HS-5 (cell line): ENCODE data around the gene LHX3.

Experiments
- DNase-seq: peaks from one replicate; pipeline ENCODE4 v3.0.0-alpha.2; 2012; ENCODE audit warnings: low read depth

Gene LHX3

DNA sequence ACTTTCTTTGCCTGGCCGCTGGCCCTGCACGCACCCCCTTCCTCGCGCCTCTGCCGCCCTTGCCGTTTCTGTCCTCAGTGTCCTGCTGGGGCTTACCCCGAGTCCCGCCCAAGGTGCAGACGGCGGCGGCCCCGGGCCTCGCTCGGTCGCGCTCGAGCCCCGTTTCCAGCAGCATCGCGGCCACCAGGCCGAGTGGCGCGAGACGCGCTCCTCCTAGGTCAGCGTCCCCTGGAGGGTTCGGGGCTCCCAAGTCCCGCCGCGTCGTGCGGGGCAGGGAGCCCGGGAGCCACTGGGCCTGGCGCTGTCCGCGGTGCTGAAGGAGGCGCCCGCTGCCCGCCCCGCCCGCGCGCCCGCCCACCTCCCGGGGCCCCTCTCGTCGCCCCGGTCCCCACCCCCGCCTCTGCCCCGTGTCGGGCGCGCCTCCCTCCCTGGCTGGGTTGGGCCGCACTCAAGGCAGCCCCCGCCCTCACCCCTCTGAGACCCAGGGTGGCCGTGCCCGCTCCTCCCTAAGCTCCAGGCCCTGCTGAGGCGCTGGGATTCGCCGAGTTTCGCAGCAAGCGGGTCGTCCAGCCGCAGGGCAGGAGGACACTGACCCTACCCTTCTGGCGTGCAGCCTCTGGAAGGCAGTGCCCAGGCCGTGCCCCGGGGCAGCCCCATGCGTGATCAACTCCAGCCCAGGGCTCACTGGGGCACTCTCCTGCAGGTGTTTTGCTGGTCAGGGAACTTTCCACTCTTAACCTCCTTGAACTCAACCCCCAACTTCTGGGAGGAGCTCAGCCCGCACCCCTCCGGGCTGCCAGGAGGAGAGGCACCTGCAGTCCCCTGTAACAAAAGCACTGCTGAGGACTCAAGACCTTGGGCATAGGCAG lies at the start of gene LHX3:
TSS of gene LHX3 (minus strand) at position 291 of the 869 bp plus-strand sequence. CDS start at position 175, 116 bp downstream.
- DNase-seq = no peak

DNA sequence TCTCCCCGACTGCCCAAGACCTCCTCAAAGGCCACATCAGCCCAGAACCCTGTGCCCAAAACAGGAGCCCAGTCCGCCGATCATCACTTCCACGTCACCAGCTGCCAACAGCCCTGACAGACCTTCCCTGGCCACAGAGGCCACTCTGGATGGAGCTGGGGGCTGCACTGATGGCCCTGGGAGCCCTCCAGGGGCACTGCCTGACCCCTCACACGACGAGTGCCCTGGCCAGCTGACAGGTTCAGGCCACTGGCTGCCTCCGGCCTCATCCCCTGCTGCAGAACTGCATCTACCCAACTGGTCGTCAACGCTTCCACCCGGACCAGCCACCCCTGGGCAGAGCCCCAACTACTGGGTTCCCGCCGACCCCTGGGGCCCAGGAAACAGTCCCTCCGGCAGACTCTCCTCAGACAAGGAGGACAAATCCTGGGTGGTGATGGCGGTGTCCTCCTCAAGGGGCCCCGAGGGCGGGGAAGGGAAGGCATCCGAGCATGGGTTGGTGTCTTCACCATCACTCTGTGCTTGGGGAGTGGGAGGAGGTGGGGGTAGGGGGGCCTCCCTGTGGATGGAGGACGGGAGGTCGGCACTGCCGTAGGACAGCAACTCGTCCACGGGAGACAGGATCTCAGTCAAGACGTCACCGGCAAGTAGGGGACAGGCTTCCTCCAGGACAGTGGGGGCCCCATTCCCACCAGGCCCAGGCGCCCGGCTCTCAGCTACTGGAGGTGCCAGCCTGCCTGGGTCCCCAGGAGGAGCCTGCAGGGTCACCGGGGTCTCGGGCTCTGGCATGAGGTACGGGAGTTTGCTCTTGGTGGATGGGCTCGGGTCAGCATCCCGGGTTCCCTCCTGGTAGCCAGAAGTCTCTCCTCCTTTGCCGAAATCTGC lies 48.6 kb upstream of the LHX3 start:
- DNase-seq = no peak

DNA sequence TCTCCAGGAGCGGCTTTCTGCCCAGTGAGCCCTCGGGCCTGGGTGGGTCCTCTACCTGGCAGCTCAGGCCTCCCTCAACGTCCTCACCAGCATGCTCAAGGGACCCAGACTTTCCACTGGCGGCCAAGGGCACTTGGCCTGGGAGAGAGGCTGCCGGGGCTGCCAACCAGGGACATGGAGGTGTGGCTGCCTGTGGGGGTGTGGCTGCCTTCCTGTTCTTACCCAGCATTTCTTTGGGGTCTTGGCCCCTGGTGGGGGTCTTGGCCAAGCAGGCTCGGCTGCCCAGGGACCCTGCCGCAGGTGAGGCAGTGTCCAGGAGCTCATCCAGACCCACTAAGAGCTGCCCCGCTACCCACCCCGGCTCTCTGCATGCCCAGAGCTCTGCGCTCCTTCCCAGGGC lies 47.9 kb upstream of the LHX3 start:
- DNase-seq = no peak

DNA sequence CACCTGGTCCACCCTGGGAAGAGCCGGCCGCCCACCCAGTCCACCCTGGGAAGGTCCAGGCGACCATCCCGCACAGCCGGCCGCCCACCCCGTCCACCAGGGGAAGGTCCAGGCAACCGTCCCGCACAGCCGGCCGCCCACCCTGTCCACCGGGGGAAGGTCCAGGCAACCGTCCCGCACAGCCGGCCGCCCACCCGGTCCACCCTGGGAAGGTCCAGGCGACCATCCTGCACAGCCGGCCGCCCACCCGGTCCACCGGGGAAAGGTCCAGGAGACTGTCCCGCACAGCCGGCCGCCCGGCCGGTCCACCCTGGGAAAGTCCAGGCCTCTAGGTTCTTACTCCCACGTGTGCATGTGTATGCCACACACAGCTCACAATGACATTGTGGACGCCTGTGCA lies 47.4 kb upstream of the LHX3 start:
- DNase-seq = no peak

DNA sequence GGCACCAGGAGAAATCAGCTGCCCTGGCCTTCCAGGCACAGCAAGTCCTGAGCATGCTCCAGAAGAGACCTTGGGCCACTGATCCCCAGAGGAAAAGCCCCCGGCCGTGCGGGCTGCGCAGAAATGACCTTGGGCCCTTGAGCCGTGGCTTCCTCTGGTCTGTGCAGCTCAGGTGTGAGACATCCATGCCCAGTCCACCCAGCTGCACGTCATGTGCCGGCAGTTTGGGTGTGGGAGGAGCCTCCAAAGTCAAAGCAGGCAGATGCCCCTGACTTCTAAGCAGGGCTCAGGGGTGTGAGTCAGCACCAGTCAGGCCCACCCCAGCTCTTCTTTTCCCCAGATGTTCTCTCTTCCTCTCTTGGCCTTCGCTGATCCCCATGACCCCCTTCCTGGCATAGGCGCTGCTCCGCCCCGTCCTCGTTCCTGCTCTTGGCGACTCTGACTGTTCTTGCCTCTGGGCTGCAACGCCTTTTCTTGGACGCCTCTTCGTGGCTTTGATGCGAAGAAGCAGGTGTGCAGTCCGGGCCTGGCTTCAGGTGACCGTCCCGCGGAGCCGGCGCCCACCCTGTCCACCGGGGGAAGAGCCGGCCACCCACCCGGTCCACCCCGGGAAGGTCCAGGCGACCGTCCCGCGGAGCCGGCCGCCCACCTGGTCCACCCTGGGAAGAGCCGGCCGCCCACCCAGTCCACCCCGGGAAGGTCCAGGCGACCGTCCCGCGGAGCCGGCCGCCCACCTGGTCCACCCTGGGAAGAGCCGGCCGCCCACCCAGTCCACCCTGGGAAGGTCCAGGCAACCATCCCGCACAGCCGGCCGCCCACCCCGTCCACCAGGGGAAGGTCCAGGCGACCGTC lies 46.6 kb upstream of the LHX3 start:
- DNase-seq = no peak

DNA sequence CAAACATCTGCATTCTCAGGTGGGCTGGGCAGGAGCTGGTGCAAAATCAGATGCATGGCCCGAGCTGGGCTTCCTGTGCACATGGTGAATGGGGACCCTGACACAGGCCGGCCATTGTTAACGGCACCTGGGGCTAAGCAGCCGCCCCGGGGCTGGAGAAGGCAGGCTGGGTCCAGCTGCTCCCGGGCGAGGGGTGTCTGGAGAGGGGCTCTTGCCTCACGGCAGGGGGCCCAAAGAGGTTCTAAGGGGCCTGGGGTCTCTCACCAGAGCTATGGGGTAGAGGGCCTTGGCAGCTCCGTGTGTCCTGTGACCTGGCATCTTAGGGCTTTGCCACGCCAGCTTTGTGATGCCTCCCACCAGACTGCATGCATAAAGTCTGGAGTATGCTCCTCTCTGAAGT lies 45.7 kb upstream of the LHX3 start:
- no peak for DNase-seq

DNA sequence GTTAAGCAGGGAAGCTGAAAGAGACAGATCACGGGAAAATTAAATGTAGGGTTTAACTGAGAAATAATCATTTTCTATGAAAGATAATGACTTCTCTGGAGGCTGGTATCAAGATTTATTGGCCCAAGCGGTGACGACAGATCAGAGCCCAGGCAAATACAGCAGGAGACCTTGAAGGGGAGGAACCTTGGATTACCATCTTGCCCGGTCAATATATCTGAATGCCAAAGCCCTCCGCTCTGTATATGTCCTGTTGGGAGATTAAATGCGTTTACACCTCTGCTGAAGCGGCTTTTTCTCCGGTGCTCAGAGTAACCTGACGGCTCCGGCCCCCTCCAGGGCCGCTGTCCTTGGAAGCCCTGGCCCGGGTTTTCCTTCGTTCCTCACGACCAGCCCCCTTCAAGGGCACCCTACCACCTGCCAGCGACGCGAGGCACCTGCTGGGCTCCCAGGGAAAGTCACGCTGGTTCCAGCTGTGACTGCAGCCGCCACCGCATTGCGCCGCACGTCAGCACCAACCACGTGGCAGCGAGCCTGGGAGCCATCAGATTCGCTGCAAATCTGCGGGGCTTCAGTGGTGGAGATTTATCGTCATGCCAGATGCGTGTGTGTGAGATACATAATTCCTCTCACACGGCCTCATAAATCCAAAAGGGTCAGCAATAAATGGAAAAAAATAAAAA lies 45.1 kb upstream of the LHX3 start:
- DNase-seq = no peak

DNA sequence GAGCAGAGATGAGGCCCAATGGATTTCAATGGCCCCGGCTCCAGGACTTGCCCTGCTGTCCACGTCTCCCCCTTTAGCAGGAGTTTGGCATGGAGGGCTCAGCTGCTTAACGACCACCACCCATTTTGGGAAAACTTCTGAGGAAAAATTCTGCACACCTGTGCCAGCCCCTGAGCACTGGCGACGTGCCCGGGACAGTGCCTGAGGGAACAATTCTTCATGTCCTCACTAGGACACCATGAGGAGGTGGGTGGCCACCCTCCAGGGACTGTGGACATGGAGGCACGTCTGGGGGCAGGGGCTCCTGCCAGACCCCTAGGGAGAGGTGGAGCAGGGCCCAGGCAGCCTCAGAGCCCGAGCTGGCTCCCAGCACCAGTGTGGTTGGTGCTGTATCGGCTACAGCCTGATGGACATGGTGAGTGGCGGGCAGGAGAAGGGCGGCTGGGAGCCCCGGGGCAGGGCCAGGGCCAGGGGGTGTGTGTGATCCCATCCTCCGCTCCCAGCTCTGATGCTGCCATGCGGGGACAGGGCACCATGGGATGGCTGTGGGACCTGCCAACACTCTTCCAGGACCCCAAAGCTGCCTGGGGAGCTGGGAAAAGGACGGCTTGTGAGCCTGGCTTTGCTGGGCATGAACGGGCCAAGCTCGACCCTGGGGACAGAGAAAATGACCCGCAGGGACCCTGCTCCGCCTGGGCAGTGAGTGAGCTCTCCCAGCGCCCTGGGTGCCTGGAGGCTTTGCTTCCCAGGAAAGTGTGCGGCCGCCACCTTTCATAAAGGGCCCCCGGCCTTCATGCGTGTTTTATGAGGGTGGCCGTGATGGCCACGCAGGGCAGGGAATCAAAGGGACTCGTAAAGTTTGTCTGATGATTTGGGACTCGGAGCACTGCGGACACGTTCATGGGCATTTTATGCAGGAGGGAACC lies 44.3 kb upstream of the LHX3 start:
- DNase-seq = no peak

DNA sequence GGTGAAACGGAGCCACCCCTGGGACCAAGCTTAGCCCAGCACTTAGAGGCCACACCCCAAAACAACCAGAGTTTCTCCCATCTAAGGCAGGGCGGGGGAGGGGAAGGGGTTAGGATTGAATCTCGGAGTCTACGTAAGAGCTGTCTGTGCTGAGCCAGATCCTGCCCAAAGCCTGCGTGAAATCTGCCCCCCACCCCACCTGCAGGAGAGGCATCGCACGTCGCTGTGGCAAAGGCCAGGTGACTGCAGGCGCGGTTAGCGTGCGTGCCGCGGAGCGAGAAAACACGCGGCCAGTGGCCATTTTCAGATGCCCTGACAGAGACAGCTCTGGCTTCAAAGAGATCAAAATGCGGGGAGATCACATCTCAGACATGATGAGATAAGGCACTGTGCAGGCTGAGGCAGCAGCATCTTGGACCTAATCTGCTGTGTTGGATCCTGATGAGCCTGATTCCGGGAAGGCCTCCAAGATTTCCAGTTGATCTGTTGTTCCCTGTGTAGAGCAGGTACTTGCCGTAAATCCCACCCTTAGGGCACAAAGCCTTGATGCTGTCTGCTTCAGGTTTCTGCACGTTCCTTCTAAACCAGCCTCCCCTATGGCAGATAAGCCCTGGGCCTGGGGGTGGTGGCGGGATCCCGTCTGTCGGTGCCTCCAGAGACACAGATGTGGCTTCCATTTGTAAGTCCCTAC lies 43.2 kb upstream of the LHX3 start:
- DNase-seq = no peak

DNA sequence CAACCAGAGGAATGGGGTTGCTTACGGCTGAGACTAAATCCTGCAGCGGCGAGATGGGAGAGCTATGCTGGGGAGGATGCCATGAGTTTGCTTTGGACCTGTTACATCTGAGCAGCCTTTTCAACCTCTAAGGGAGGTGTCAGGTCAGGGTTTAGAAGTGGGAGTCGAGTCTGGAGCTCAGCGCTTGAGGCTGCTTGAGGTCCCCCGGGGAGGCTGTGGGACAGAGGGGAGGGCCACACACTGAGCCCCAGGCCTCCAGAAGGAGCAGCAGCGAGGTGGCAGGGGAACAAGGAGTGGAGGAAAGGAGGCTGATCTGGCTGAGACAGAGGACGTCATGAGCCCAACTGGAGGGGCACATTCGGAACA lies 42.6 kb upstream of the LHX3 start:
- DNase-seq = no peak

DNA sequence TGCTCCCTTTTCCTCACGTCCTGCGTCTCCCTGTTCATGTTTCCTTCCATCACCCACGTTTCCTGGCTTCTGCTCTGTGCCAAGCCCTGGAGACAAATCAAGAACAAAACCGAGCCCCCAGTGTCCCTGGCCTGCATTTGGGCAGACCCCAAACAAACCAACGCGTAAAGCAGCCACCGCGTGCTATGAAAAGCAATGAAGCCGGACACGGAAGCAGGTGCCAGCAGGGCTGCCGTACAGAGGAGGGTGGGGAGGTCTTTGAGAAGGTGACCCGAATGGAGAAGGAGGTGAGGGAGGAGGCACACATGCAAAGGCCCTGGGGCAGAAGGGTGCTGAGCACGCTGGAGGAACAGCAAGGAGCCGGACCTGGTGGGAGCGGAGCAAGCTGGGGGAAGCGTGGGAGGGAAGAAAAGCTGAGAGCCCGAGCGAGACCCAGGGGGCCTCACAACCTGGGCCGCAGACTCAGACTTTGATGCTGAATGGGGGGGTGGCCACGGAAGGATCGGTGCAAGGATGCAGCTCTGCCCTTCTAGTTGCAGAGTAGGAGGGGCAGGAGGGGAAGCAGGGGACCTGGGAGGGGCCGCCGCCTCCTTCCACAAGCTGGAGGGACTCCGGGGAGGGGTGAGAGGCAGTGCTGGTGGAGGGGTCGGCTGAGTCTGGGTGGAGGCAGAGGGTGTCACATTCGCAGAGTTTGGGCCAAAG lies 42.1 kb upstream of the LHX3 start:
- no peak for DNase-seq

DNA sequence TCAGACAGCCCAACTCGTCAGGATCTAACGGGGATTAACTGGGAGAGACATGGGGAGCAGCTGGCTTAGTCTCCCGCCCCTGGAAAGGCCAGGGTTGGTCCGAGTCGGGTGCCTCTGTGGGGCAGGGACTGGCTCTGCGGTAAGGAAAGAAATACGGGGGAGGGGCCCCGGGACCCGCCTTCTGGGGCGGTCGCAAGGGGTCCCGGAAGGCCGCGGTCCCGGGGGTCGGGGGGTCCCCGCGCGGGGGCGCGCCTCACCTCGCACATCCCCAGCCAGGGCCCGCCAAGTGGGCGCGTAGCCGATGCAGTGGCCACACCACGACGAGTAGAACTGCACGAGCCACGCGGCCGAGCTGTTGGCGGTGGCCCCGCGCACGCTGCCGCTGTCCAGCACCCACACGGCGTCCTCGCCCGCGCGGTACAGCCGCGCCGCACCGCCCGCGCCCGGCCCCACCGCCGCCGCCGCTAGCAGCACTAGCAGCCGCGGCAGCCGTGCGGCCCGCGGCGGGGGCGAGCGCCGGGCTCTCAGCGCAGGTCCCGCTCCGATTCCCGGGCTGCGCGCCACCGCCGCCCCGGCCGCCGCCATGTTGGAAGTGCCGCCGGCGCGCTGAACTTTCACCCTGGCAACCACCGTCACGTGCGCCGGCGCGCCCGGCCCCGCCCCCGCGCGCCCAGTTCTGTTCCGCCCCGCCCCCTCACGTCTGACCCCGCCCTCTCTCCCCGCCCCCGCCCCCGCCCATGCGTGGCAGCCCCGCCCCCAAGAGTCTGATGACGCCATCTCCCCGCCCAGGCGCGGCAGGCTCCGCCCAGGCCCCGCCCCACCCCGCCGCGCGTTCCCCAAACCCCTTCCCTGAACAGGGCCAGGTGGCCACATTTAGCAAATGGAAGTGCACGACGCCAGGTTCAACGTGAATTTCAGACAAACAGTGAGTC lies 40.6 kb upstream of the LHX3 start, which contains the start of gene QSOX2:
TSS of gene QSOX2 (minus strand) at position 594 of the 932 bp plus-strand sequence. CDS start at position 585, 9 bp downstream.
- DNase-seq = no peak

DNA sequence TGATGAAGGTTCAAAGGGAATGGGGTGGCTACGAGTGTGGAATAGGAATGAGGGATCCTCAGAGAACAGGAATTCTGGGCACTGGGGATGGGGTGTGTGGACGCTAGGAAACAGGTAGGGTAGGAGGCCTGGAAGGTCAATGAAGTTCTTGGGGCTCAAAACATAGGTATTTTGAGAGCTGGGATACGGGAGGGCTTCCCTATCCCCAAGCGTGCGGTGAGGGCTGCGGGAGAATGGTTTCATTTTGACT lies 40.0 kb upstream of the LHX3 start:
- no peak for DNase-seq

DNA sequence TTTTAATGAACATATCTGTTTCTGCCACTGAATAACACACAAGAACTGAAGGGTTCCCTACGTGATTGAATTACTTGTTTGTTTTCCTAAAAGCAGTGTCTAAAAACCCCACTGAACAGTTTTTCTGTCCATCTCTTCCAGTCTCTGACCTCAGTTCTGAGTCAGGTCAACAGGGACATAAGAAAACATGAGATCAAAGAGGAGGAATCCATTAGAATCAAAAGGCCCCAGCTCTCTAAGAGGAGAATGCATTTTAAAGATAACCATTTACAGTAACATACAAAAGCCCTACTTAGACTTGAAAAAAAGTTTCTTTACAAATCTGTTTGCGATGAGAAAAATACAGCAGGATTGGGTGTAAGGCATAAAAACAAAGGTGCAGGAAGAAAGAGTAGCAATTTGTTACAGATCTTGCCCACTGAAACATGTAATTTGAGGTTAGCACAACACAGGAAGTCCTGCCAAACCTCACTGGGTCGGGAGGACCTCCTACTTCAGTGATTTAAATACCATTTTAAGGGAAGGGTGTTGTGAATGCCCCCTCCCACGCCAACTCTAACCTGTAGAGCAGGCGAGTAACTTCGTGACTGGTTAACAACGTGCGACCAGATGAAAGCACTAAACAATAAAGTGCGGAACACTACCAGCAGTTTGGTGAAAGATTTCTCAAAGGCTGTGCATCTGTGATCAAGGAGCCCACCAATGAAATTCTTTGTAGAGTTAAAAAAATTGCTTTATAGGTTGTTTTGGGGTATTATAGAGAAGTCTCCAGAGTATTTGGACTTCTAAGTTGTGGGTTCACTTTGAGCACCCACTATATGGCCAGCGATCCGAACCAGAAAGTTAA lies 39.4 kb upstream of the LHX3 start:
- DNase-seq = no peak

DNA sequence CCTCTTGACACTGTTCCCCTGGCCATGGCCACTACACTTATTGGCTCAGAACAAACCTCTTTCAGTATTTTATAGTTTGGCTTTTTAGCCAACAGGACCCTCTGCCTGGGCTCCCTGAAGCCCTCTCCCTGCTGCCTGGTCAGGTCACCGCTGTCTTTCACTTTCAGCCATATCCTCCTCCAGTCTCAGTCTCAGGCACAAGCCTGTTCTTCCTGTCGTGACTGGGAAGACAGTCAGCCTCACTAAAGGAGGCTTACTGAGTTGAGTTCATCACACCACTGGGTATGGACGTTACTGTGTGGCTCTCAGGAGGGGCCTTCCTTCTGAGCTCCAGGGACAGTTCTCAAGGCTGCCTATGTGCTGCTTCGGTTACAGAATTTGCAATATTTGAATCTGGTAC lies 38.7 kb upstream of the LHX3 start:
- no peak for DNase-seq

DNA sequence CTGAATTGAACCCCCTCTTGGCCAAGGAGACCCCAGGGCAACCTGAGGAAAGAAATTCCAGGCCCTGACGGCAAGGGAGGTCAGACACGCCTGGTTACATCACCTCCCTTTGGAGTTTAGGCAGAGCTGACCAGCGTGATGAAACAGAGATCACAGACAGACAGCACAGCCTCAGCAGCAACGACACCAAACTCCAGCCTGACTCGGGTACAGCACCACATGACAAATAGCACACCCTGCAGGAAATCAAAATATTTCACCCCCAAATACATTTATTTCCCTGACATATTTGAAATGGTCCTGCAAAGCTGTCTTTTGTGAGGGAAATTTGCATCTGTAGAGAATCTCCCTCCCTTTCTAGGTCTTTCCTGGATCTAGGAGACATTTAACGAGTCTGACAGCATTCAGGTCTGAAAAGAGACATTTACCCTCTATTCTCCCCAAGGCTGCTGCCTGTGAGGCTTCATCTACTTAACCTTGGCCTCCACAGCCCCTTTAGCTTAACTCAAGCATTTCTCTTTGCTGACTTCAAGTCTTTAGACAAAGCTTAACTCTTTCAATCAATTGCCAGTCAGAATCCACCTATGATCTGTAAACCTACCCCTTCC lies 38.1 kb upstream of the LHX3 start:
- no peak for DNase-seq

DNA sequence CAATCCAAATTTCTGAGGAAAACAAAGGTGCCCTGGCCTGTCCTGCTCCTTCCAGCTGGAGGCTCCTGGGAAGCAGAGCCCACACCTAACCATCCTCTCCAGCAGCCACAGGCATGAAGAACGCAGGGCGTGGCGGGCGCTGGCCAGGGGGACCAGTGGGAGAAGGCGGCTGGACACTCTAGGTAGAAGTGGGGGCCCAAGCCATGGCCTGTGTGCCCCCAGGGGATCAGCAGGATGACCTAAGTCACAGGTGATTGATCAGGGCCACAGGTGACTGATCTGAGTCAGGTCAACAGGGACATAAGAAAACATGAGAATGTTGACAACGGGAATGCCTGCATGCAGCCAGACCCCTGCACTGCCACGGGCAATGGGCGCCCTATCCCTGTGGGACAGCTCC lies 37.3 kb upstream of the LHX3 start:
- DNase-seq = no peak
